Measurements from ENCODE around the gene NXN. TPM values are rescaled to one million over a fixed set of nuclear protein-coding genes. Genes with fewer than 3 reads are reported as not detected.
"Not testable (repeated sequence)": the region's sequence is repeated elsewhere in the genome, so short reads cannot be mapped to it uniquely, and the experiment has no call there.

The NXN gene
- total and polyA plus RNA-seq, 9 donors = 36.8 to 58.9 (median 54.1) TPM

GRCh38 chr17:838486-838885 lies 141.1 kb downstream of the NXN start:
- Histone ChIP-seq H3K4me3 (ENCODE audit: low read length) (no peak overlapping the region), H3K36me3 (ENCODE audit: control insufficient read depth, insufficient read depth, low read length) (peaks cover 4% of the 10 kb centered on the region), H3K27me3 (ENCODE audit: control insufficient read depth, insufficient read depth, low read length) (no peaks in the 10 kb centered on the region), H3K4me1 (ENCODE audit: control insufficient read depth, insufficient read depth, low read length) (peaks cover 27% of the 10 kb centered on the region), H3K27ac (ENCODE audit: low read length) (no peak overlapping the region), H3K9me3 (replicated peaks; ENCODE audit: control insufficient read depth, low read depth, low read length) (no peaks in the 10 kb centered on the region)
- no CpG with 5 or more reads among the region's 11 CpGs for WGBS (ENCODE audit: insufficient coverage)
- no peak for DNase-seq

GRCh38 chr17:836151-836550 lies 143.4 kb downstream of the NXN start:
- peaks cover 4% of the 10 kb centered on the region for H3K9me3 ChIP-seq (replicated peaks; ENCODE audit: control insufficient read depth, low read depth, low read length)
- H3K27ac ChIP-seq (ENCODE audit: low read length) = peak overlapping the region; percentile 77
- no peaks in the 10 kb centered on the region for H3K27me3 ChIP-seq (ENCODE audit: control insufficient read depth, insufficient read depth, low read length)
- H3K36me3 ChIP-seq (ENCODE audit: control insufficient read depth, insufficient read depth, low read length) = no peaks in the 10 kb centered on the region
- no peak overlapping the region for H3K4me3 ChIP-seq (ENCODE audit: low read length)
- DNase-seq = peak; percentile 64
- H3K4me1 ChIP-seq (ENCODE audit: control insufficient read depth, insufficient read depth, low read length) = peaks cover 21% of the 10 kb centered on the region
- WGBS (ENCODE audit: insufficient coverage) = 53% methylated on average over 9 of the region's 9 CpGs

GRCh38 chr17:835721-836120 lies 143.9 kb downstream of the NXN start:
- 67% methylated on average over 1 of the region's 27 CpGs for WGBS (ENCODE audit: insufficient coverage)
- peak overlapping the region; percentile 79 for H3K27ac ChIP-seq (ENCODE audit: low read length)

GRCh38 chr17:835263-835662 lies 144.3 kb downstream of the NXN start:
- H3K36me3 ChIP-seq (ENCODE audit: control insufficient read depth, insufficient read depth, low read length) = no peaks in the 10 kb centered on the region
- H3K4me3 ChIP-seq (ENCODE audit: low read length) = no peak overlapping the region
- no peaks in the 10 kb centered on the region for H3K27me3 ChIP-seq (ENCODE audit: control insufficient read depth, insufficient read depth, low read length)
- H3K4me1 ChIP-seq (ENCODE audit: control insufficient read depth, insufficient read depth, low read length) = peaks cover 21% of the 10 kb centered on the region
- peak; percentile 90 for DNase-seq
- peak overlapping the region; percentile 79 for H3K27ac ChIP-seq (ENCODE audit: low read length)
- H3K9me3 ChIP-seq (replicated peaks; ENCODE audit: control insufficient read depth, low read depth, low read length) = peaks cover 4% of the 10 kb centered on the region
- 80% methylated on average over 1 of the region's 9 CpGs for WGBS (ENCODE audit: insufficient coverage)

More at GRCh38 chr17:835721-836120, 143.9 kb downstream of the NXN start:
- H3K4me1 ChIP-seq (ENCODE audit: control insufficient read depth, insufficient read depth, low read length) = peaks cover 21% of the 10 kb centered on the region
- H3K4me3 ChIP-seq (ENCODE audit: low read length); H3K36me3 ChIP-seq (ENCODE audit: control insufficient read depth, insufficient read depth, low read length); H3K27me3 ChIP-seq (ENCODE audit: control insufficient read depth, insufficient read depth, low read length); H3K9me3 ChIP-seq (replicated peaks; ENCODE audit: control insufficient read depth, low read depth, low read length); DNase-seq: not testable (repeated sequence)

- 80% methylated on average over 4 of the region's 6 CpGs for WGBS (ENCODE audit: insufficient coverage)
- H3K9me3 ChIP-seq (replicated peaks; ENCODE audit: control insufficient read depth, low read depth, low read length) = peaks cover 4% of the 10 kb centered on the region
Measured at GRCh38 chr17:834136-834535, 145.4 kb downstream of the NXN start.

GRCh38 chr17:830950-831349 lies 148.6 kb downstream of the NXN start:
- no peak for DNase-seq
- no peaks in the 10 kb centered on the region for H3K27me3 ChIP-seq (ENCODE audit: control insufficient read depth, insufficient read depth, low read length)
- 63% methylated on average over 1 of the region's 7 CpGs for WGBS (ENCODE audit: insufficient coverage)
- H3K4me1 ChIP-seq (ENCODE audit: control insufficient read depth, insufficient read depth, low read length) = peaks cover 11% of the 10 kb centered on the region
- no peak overlapping the region for H3K27ac ChIP-seq (ENCODE audit: low read length)
- no peak overlapping the region for H3K4me3 ChIP-seq (ENCODE audit: low read length)
- peaks cover 4% of the 10 kb centered on the region for H3K9me3 ChIP-seq (replicated peaks; ENCODE audit: control insufficient read depth, low read depth, low read length)
- H3K36me3 ChIP-seq (ENCODE audit: control insufficient read depth, insufficient read depth, low read length) = peaks cover 2% of the 10 kb centered on the region

More at GRCh38 chr17:834136-834535, 145.4 kb downstream of the NXN start:
- Histone ChIP-seq H3K36me3 (ENCODE audit: control insufficient read depth, insufficient read depth, low read length) (no peaks in the 10 kb centered on the region), H3K4me1 (ENCODE audit: control insufficient read depth, insufficient read depth, low read length) (peaks cover 21% of the 10 kb centered on the region), H3K4me3 (ENCODE audit: low read length) (no peak overlapping the region), H3K27me3 (ENCODE audit: control insufficient read depth, insufficient read depth, low read length) (no peaks in the 10 kb centered on the region), H3K27ac (ENCODE audit: low read length) (no peak overlapping the region)
- DNase-seq = no peak

- 86% methylated on average over 19 of the region's 19 CpGs for WGBS (ENCODE audit: insufficient coverage)
- Histone ChIP-seq H3K4me3 (ENCODE audit: low read length) (no peak overlapping the region), H3K4me1 (ENCODE audit: control insufficient read depth, insufficient read depth, low read length) (peaks cover 8% of the 10 kb centered on the region), H3K27ac (ENCODE audit: low read length) (no peak overlapping the region), H3K27me3 (ENCODE audit: control insufficient read depth, insufficient read depth, low read length) (no peaks in the 10 kb centered on the region), H3K9me3 (replicated peaks; ENCODE audit: control insufficient read depth, low read depth, low read length) (peaks cover 4% of the 10 kb centered on the region), H3K36me3 (ENCODE audit: control insufficient read depth, insufficient read depth, low read length) (peaks cover 7% of the 10 kb centered on the region)
- no peak for DNase-seq
Measured at GRCh38 chr17:830381-830780, 149.2 kb downstream of the NXN start.

GRCh38 chr17:829614-830013 lies 150.0 kb downstream of the NXN start:
- not testable (repeated sequence) for H3K27me3 ChIP-seq (ENCODE audit: control insufficient read depth, insufficient read depth, low read length); H3K9me3 ChIP-seq (replicated peaks; ENCODE audit: control insufficient read depth, low read depth, low read length); H3K4me3 ChIP-seq (ENCODE audit: low read length); H3K27ac ChIP-seq (ENCODE audit: low read length); DNase-seq; H3K4me1 ChIP-seq (ENCODE audit: control insufficient read depth, insufficient read depth, low read length)
- no CpG with 5 or more reads among the region's 3 CpGs for WGBS (ENCODE audit: insufficient coverage)
- H3K36me3 ChIP-seq (ENCODE audit: control insufficient read depth, insufficient read depth, low read length) = peaks cover 13% of the 10 kb centered on the region

- Histone ChIP-seq H3K9me3 (replicated peaks; ENCODE audit: control insufficient read depth, low read depth, low read length) (peaks cover 4% of the 10 kb centered on the region), H3K4me1 (ENCODE audit: control insufficient read depth, insufficient read depth, low read length) (no peaks in the 10 kb centered on the region), H3K27me3 (ENCODE audit: control insufficient read depth, insufficient read depth, low read length) (no peaks in the 10 kb centered on the region), H3K36me3 (ENCODE audit: control insufficient read depth, insufficient read depth, low read length) (peaks cover 18% of the 10 kb centered on the region), H3K27ac (ENCODE audit: low read length) (no peak overlapping the region), H3K4me3 (ENCODE audit: low read length) (no peak overlapping the region)
- peak; percentile 41 for DNase-seq
- WGBS (ENCODE audit: insufficient coverage) = 40% methylated on average over 1 of the region's 5 CpGs
Measured at GRCh38 chr17:828761-829160, 150.8 kb downstream of the NXN start.

GRCh38 chr17:826778-827177 lies 152.8 kb downstream of the NXN start:
- no peak for DNase-seq
- no peaks in the 10 kb centered on the region for H3K4me1 ChIP-seq (ENCODE audit: control insufficient read depth, insufficient read depth, low read length)
- peaks cover 32% of the 10 kb centered on the region for H3K36me3 ChIP-seq (ENCODE audit: control insufficient read depth, insufficient read depth, low read length)
- WGBS (ENCODE audit: insufficient coverage) = 85% methylated on average over 18 of the region's 21 CpGs
- no peaks in the 10 kb centered on the region for H3K27me3 ChIP-seq (ENCODE audit: control insufficient read depth, insufficient read depth, low read length)
- H3K4me3 ChIP-seq (ENCODE audit: low read length) = no peak overlapping the region
- no peak overlapping the region for H3K27ac ChIP-seq (ENCODE audit: low read length)
- H3K9me3 ChIP-seq (replicated peaks; ENCODE audit: control insufficient read depth, low read depth, low read length) = peaks cover 2% of the 10 kb centered on the region

- Histone ChIP-seq H3K9me3 (replicated peaks; ENCODE audit: control insufficient read depth, low read depth, low read length) (no peaks in the 10 kb centered on the region), H3K27ac (ENCODE audit: low read length) (no peak overlapping the region), H3K36me3 (ENCODE audit: control insufficient read depth, insufficient read depth, low read length) (peaks cover 35% of the 10 kb centered on the region), H3K27me3 (ENCODE audit: control insufficient read depth, insufficient read depth, low read length) (no peaks in the 10 kb centered on the region), H3K4me3 (ENCODE audit: low read length) (no peak overlapping the region), H3K4me1 (ENCODE audit: control insufficient read depth, insufficient read depth, low read length) (no peaks in the 10 kb centered on the region)
- peak; percentile 62 for DNase-seq
- WGBS (ENCODE audit: insufficient coverage) = 55% methylated on average over 11 of the region's 17 CpGs
Measured at GRCh38 chr17:825216-825615, 154.4 kb downstream of the NXN start.

Data from muscle of leg (tissue), 11 donors.